Measurements from ENCODE around the gene GATB.

GATB gene

GRCh38 chr4:151692821-151693673 is 67.8 kb downstream of the GATB start:
- DNase-seq, result no peak

- no peak for DNase-seq
Measured at GRCh38 chr4:151692443-151692782, 68.4 kb downstream of the GATB start.

- DNase-seq, result no peak
Measured at GRCh38 chr4:151691639-151692442, 69.0 kb downstream of the GATB start.

GRCh38 chr4:151690876-151691275 is 69.9 kb downstream of the GATB start:
- no peak for DNase-seq

GRCh38 chr4:151690164-151690870 is 70.5 kb downstream of the GATB start:
- DNase-seq, result no peak

GRCh38 chr4:151689211-151689991 is 71.4 kb downstream of the GATB start:
- DNase-seq, result no peak

GRCh38 chr4:151688785-151689043 is 72.1 kb downstream of the GATB start:
- DNase-seq, result no peak

GRCh38 chr4:151688003-151688784 is 72.6 kb downstream of the GATB start:
- DNase-seq, result no peak

GRCh38 chr4:151687021-151687640 is 73.7 kb downstream of the GATB start:
- no peak for DNase-seq

- no peak for DNase-seq
Measured at GRCh38 chr4:151685303-151685702, 75.5 kb downstream of the GATB start.

- no peak for DNase-seq
Measured at GRCh38 chr4:151681085-151681484, 79.7 kb downstream of the GATB start.

GRCh38 chr4:151679231-151679630 is 81.6 kb downstream of the GATB start:
- no peak for DNase-seq

GRCh38 chr4:151678048-151678872 is 82.5 kb downstream of the GATB start:
- no peak for DNase-seq

GRCh38 chr4:151677193-151677592 is 83.6 kb downstream of the GATB start:
- DNase-seq, result no peak

GRCh38 chr4:151676301-151676700 is 84.5 kb downstream of the GATB start:
- DNase-seq, result no peak

- no peak for DNase-seq
Measured at GRCh38 chr4:151675411-151675971, 85.3 kb downstream of the GATB start.

GRCh38 chr4:151674804-151675391 is 85.9 kb downstream of the GATB start:
- no peak for DNase-seq

GRCh38 chr4:151673908-151674520 is 86.8 kb downstream of the GATB start:
- no peak for DNase-seq

- no peak for DNase-seq
Measured at GRCh38 chr4:151672996-151673395, 87.8 kb downstream of the GATB start.

All from effector CD8-positive, alpha-beta T cell (primary cell).